Endodermal cell (in vitro differentiated cells): ENCODE data around the gene ADCK2. TPM values are rescaled to one million over a fixed set of nuclear protein-coding genes. Genes with fewer than 3 reads are reported as not detected.

ENCODE experiments used
- DNase-seq: peaks from one replicate; pipeline ENCODE4 v3.0.0-alpha.2; 2017
- H3K27ac ChIP-seq: 2 replicates; pipeline ENCODE4 v1.5.1; 2013; ENCODE audit warnings: mild to moderate bottlenecking, low read depth, low read length, moderate library complexity
- H3K27me3 ChIP-seq: 2 replicates; pipeline ENCODE4 v1.6.1; 2013; ENCODE audit warnings: mild to moderate bottlenecking, low read length, moderate library complexity; ENCODE audit not compliant: insufficient read depth, control insufficient read depth, poor library complexity, severe bottlenecking
- H3K36me3 ChIP-seq: 2 replicates; pipeline ENCODE4 v1.7.0; 2013; ENCODE audit warnings: mild to moderate bottlenecking, low read length, moderate library complexity; ENCODE audit not compliant: control insufficient read depth, insufficient read depth
- H3K4me1 ChIP-seq: one replicate; pipeline ENCODE4 v1.7.0; 2013; ENCODE audit warnings: low read length; ENCODE audit not compliant: control insufficient read depth, insufficient read depth
- H3K4me3 ChIP-seq: 2 replicates; pipeline ENCODE4 v1.5.1; 2013; ENCODE audit warnings: mild to moderate bottlenecking, low read length, moderate library complexity
- H3K9ac ChIP-seq: 2 replicates; pipeline ENCODE4 v1.6.1; 2013; ENCODE audit warnings: mild to moderate bottlenecking, low read length, moderate library complexity; ENCODE audit not compliant: poor library complexity, severe bottlenecking; ENCODE audit errors: extremely low read depth
- H3K9me3 ChIP-seq: 2 replicates; pipeline ENCODE4 v1.6.1; 2013; ENCODE audit warnings: mild to moderate bottlenecking, low read length, moderate library complexity; ENCODE audit not compliant: control insufficient read depth
- H3K27ac Mint-ChIP-seq: 2 replicates; pipeline ENCODE4 v1.8.0; 2020; ENCODE audit warnings: mixed read lengths
- H3K27me3 Mint-ChIP-seq: 2 replicates; pipeline ENCODE4 v1.8.0; 2021; ENCODE audit warnings: mild to moderate bottlenecking, mixed read lengths; ENCODE audit not compliant: insufficient read depth
- H3K36me3 Mint-ChIP-seq: 2 replicates; pipeline ENCODE4 v1.8.0; 2020; ENCODE audit warnings: low read depth, mixed read lengths
- H3K4me1 Mint-ChIP-seq: 2 replicates; pipeline ENCODE4 v1.8.0; 2020; ENCODE audit warnings: mixed read lengths
- H3K4me3 Mint-ChIP-seq: 2 replicates; pipeline ENCODE4 v1.8.0; 2020; ENCODE audit warnings: mild to moderate bottlenecking, moderate library complexity, mixed read lengths
- H3K9me3 Mint-ChIP-seq: 2 replicates; pipeline ENCODE4 v1.8.0; 2020; ENCODE audit warnings: mild to moderate bottlenecking, mixed read lengths
- WGBS, 2 experiments: methylation state at CpG; one replicate each; pipeline versions ENCODE4 v1.1.5 to v1.1.7; 2013; ENCODE audit warnings: missing lambda C conversion rate in 2 of 2, mixed read lengths in 1 of 2; ENCODE audit not compliant: insufficient coverage in 1 of 2, insufficient read length in 1 of 2; 5-methylcytosine and 5-hydroxymethylcytosine counted together
- total RNA-seq, 2 donors: library from RNA; stranded (reverse); fragmentation: NEBNext Ultra II Directional in 1 of 2; extraction: Animal tissue kit (Norgen Biotek cat#: 25700) in 1 of 2; gene quantifications; 2 replicates in 1 of 2; 3 replicates in 1 of 2; pipeline ENCODE4 v1.2.1, GENCODE V29; 2021
- TF ChIP-seq, protein P1 (sequence below): fragments of 200-600 bp; sonication (generic); conservative IDR thresholded peaks from 2 replicates; pipeline ENCODE4 v1.5.0; 2021; ENCODE audit warnings: antibody characterized with exemption, mild to moderate bottlenecking

Gene ADCK2
- total RNA-seq, 2 donors from 2014 or later, result 13.5 to 17.8 TPM

DNA sequence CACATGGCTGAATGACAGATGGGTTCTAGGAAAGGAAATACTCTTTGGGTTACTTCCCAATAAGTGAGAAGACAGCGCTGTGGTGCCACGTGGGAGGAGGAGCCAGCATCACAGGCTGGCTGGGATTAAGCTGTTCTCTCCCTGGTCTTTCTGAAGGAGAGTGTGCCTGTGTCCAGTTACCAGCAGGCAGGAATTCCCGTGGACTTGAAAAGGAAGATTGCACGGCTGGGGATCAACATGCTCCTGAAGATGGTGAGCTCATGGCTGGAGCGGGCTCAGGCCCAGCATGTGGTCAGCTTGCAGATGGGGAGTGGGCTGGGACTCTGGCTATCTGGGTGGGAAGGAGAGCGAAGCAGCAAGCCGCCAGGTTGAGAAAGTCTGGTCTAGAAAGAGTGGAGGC, 8.1 kb downstream of the ADCK2 start:
- Histone ChIP-seq H3K9me3 (no peaks in the 10 kb centered on the region), H3K9ac (no peak overlapping the region), H3K27ac (no peak overlapping the region), H3K4me3 (no peak overlapping the region), H3K36me3 (peaks cover 16% of the 10 kb centered on the region), H3K27me3 (no peaks in the 10 kb centered on the region), H3K4me1 (peaks cover 6% of the 10 kb centered on the region)
- H3K27me3 Mint-ChIP-seq, result no peaks in the 10 kb centered on the region
- H3K9me3 Mint-ChIP-seq, result no peaks in the 10 kb centered on the region
- TF ChIP-seq, protein P1, sequence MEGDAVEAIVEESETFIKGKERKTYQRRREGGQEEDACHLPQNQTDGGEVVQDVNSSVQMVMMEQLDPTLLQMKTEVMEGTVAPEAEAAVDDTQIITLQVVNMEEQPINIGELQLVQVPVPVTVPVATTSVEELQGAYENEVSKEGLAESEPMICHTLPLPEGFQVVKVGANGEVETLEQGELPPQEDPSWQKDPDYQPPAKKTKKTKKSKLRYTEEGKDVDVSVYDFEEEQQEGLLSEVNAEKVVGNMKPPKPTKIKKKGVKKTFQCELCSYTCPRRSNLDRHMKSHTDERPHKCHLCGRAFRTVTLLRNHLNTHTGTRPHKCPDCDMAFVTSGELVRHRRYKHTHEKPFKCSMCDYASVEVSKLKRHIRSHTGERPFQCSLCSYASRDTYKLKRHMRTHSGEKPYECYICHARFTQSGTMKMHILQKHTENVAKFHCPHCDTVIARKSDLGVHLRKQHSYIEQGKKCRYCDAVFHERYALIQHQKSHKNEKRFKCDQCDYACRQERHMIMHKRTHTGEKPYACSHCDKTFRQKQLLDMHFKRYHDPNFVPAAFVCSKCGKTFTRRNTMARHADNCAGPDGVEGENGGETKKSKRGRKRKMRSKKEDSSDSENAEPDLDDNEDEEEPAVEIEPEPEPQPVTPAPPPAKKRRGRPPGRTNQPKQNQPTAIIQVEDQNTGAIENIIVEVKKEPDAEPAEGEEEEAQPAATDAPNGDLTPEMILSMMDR, result no peak
- DNase-seq, result no peak
- 92 to 100% methylated on average over 2 to 7 of the region's 7 CpGs for WGBS, 2 experiments
- peaks cover 11% of the 10 kb centered on the region for H3K4me1 Mint-ChIP-seq
- no peak overlapping the region for H3K4me3 Mint-ChIP-seq
- H3K36me3 Mint-ChIP-seq, result peaks cover 27% of the 10 kb centered on the region
- H3K27ac Mint-ChIP-seq, result no peak overlapping the region

DNA sequence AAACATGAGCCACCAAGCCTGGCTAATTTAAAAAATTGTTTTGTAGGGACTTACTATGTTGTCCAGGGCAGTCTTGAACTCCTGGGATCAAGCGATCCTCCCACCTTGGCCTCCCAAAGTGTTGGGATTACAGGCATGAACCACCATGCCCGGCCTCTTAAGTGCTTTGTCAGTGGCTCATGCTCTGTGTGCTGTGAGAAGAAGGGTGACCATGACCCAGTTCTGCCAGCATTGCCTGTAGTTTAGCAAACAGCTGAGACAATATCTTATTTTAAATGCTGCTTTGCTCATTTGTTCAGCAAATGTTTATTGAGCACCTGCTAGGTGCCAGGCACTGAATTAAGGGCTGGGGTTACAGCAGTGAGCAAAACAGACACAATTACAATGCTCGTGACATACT, 9.0 kb downstream of the ADCK2 start:
- no peaks in the 10 kb centered on the region for H3K9me3 Mint-ChIP-seq
- no peaks in the 10 kb centered on the region for H3K27me3 Mint-ChIP-seq
- peaks cover 25% of the 10 kb centered on the region for H3K36me3 Mint-ChIP-seq
- Histone ChIP-seq H3K4me3 (no peak overlapping the region), H3K36me3 (peaks cover 17% of the 10 kb centered on the region), H3K9ac (no peak overlapping the region), H3K27ac (no peak overlapping the region), H3K4me1 (peaks cover 6% of the 10 kb centered on the region), H3K27me3 (no peaks in the 10 kb centered on the region), H3K9me3 (no peaks in the 10 kb centered on the region)
- no peak for DNase-seq
- H3K4me1 Mint-ChIP-seq, result peaks cover 11% of the 10 kb centered on the region
- H3K27ac Mint-ChIP-seq, result no peak overlapping the region
- TF ChIP-seq, protein P1, result no peak
- H3K4me3 Mint-ChIP-seq, result no peak overlapping the region
- 83 to 94% methylated on average over 3 of the region's 3 CpGs for WGBS, 2 experiments

- H3K27ac ChIP-seq, result peak overlapping the region; percentile 27
- Mint-ChIP-seq H3K27ac (peak overlapping the region; percentile 45), H3K27me3 (no peaks in the 10 kb centered on the region), H3K36me3 (peaks cover 25% of the 10 kb centered on the region), H3K9me3 (no peaks in the 10 kb centered on the region), H3K4me3 (no peak overlapping the region), H3K4me1 (peaks cover 11% of the 10 kb centered on the region)
- no peaks in the 10 kb centered on the region for H3K27me3 ChIP-seq
- H3K9ac ChIP-seq, result no peak overlapping the region
- peaks cover 6% of the 10 kb centered on the region for H3K4me1 ChIP-seq
- no peak for DNase-seq
- 80 to 97% methylated on average over 1 to 3 of the region's 3 CpGs for WGBS, 2 experiments
- no peaks in the 10 kb centered on the region for H3K9me3 ChIP-seq
- TF ChIP-seq, protein P1, result no peak
- H3K4me3 ChIP-seq, result no peak overlapping the region
- H3K36me3 ChIP-seq, result peaks cover 20% of the 10 kb centered on the region
Observed at GRCh38 chr7:140683657-140684056, 10.9 kb downstream of the ADCK2 start.
